HG02610 (cell line): ENCODE measurements around the gene PDE4D.

Source experiments
- ATAC-seq: cut with Tn5 transposase; IDR thresholded peaks from one replicate; pipeline ENCODE4 v1.9.1; 2021; ENCODE audit warnings: mild to moderate bottlenecking, moderate library complexity; ENCODE audit not compliant: unreplicated experiment

PDE4D gene

GRCh38 chr5:59746241-59746765 lies 147.2 kb downstream of the PDE4D start:
- no peak for ATAC-seq

- no peak for ATAC-seq
Measured at GRCh38 chr5:59745415-59745863, 148.1 kb downstream of the PDE4D start.

GRCh38 chr5:59744531-59744992 lies 149.0 kb downstream of the PDE4D start:
- no peak for ATAC-seq

DNA sequence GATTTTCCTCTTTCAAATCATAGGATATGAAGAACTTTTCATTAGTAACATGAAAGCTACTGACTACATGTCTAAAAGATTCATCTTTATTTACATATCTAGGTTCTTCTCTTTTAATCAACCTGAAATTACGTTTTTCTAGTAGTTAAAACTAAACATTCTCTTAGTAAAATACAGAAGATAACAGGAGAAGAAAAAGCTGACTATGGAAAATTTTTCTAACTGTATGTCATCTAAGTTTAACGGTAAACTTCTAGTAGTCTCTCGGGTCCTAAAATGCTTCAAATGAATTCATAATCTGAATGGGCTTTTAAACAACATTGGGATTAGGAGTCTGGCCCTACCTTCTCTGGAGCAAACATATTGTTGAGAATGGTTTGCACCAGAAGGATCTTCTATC lies 151.9 kb downstream of the PDE4D start:
- ATAC-seq = no peak

GRCh38 chr5:59738024-59738423 lies 155.5 kb downstream of the PDE4D start:
- no peak for ATAC-seq

- ATAC-seq = no peak
Measured at GRCh38 chr5:59732806-59733205, 160.7 kb downstream of the PDE4D start.

- ATAC-seq = no peak
Measured at GRCh38 chr5:59732301-59732700, 161.2 kb downstream of the PDE4D start.

DNA sequence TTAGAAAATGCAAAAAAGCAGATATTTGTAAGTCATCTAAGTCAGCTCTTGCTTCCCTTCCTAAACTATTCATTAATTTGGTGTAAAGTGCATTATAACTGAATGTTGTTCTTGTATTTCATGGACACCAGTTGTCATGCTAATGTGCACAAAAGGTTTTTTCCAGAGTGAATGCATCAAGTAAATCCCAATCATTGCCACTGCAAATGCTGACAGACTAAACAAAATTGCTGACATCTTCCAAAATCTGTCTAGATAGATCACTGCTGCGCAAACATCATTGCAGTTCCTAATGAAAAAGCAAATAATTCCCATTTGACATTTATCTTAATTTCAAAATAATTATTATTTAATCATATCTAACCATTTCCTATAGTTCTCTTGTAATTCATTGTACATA lies 161.7 kb downstream of the PDE4D start:
- ATAC-seq = no peak

DNA sequence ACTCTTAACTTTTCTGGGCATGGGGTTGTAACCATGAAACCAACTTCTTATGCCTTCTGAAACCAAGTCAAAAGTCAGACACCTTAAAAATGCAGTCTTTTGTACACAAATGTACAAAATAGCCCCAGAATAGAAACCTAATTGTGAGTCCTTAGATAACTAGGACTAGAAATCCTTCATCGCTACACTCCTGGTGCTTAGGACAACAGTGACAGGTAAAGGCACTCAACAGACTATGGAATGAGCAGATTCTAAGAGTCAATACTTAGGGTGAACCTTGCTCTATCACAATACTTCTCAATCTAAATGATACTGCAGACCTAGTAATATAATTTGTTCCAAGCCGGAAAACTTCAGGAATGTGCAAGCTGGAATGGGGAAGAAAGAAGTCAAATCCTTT lies 163.7 kb downstream of the PDE4D start:
- ATAC-seq = no peak

DNA sequence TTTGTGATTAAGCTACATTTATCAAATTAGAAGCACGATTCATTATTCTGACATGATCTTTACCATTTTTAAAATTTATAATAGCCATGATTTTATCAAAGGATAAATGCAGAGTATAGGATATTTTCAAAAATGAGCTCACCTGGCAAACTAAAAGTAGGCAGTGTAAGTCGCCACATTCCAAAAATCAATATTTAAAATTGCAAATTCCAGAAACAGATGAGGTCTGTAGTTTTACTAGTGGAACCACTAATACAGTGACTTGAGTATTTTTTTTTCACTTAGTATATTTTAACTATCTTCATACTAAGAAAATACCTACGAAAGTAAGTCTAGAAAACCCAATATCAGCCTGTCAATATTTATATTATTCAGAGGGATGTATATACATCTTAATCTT lies 164.2 kb downstream of the PDE4D start:
- no peak for ATAC-seq

DNA sequence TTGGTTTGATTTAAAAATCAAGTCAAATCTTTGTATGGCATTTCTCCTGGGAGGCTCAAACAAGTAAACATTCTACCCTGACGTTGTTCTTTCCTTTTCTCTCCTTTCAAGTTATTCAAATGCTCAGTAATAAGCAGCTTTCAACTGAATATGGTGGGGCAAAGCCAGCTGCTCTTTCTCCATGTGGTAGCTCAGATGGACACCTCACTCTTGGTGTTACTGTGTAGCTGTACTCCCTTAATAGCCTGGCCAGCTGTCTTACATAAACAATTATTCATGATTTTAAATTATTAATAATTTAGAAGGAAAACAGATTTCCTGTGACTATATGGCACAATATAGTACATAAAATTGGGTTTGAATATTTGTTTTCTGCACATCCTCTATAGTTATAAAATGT lies 165.2 kb downstream of the PDE4D start:
- ATAC-seq = no peak

DNA sequence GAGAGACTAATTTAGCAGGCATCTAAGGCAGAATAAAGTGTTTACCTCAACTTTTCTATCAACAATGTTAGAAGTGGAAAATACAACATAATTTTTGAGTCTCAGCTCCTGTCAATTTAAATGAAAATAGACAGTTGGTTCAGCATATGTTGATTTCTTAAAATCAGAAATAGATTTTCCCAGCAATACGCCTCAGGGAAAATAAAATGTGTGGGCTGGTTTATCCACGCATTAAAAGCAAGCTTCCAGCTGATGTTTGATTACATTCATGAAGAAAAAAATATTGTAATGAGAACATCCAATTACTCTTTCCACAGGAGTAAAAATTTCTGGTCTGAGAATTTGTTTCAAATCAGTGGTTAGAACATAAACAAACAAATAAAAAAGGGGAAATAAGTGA lies 166.3 kb downstream of the PDE4D start:
- no peak for ATAC-seq

DNA sequence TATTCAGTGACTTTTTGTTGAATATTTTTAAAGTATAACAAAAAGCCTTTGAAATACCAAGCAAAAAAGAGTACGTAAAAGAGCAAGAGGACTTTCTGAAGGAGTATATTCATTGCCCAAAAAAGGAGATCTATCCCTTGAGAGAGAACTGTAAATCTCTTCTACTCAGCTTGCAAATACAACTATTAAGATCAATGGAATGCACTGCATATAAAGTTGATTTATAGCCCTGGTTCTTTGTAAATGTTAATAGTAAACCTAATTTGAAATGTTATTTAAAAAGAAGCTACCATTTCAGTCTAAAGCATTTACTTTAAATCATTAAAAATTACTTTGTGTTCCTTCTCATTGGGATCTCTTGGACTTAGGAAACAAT lies 168.1 kb downstream of the PDE4D start:
- no peak for ATAC-seq

GRCh38 chr5:59724482-59725391 lies 168.8 kb downstream of the PDE4D start:
- peak; percentile 61 for ATAC-seq

- ATAC-seq = no peak
Measured at GRCh38 chr5:59722874-59723273, 170.7 kb downstream of the PDE4D start.

- ATAC-seq = no peak
Measured at GRCh38 chr5:59721741-59722140, 171.8 kb downstream of the PDE4D start.

GRCh38 chr5:59720063-59720462 lies 173.5 kb downstream of the PDE4D start:
- ATAC-seq = no peak

DNA sequence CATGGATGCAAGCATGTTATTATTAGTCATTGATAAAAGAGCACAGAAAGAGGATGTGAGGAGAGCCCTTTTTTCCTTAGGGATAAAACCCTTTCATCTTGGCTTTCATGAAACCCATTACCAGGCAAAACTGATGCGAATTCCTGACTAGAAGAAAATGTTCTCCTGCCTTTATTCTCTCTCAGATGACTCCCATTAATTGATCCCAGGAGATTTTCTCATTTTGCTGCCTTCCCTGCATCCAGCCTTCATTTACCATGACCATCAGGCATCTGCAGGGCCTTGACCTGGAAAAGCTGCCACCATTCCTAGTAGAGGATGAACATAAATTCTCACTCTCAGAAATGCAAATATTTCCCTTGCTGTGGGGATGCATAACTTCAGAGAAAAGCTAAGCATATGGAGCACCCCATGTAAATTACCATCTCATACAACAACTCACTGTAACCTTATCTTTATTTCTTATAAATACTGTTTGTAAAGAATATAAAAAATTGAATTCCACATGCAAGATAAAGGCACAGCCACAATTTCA lies 176.5 kb downstream of the PDE4D start:
- no peak for ATAC-seq

- ATAC-seq = no peak
Measured at GRCh38 chr5:59716029-59716428, 177.5 kb downstream of the PDE4D start.

DNA sequence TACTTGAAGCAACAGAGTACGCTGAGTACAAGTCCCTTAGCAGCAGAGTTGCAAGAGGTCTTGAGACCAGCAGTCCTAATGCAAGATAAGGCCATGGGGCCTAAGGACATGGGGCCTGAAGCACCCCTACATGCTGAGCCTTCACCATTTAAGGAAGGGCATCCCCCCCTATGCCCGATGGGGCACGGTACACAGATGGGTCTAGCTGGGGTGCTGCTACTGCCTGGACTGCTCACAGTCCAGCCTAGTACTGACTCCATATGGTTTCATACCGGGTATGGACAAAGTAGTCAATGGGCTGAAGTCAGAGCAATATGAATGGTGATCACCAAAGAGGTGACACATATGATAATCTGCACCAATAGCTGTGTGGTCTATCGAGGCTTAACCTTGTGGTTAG lies 178.3 kb downstream of the PDE4D start:
- no peak for ATAC-seq

DNA sequence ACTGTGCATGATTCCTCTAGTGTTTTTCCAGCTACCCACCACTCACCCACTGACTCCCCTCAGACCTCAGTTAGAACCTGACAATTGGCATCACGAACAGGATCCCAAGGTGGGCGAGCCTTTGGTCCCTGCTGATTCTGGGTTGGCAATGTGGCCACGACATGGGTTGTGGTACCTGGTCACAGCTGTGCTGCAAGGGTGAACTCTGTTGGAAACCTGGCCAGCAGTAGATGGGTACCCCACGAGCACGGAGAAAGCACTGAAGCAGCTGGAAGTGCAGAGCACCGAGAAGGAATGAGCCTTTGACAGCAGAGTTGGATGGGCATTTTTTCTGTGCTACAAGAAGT lies 180.1 kb downstream of the PDE4D start:
- ATAC-seq = no peak

DNA sequence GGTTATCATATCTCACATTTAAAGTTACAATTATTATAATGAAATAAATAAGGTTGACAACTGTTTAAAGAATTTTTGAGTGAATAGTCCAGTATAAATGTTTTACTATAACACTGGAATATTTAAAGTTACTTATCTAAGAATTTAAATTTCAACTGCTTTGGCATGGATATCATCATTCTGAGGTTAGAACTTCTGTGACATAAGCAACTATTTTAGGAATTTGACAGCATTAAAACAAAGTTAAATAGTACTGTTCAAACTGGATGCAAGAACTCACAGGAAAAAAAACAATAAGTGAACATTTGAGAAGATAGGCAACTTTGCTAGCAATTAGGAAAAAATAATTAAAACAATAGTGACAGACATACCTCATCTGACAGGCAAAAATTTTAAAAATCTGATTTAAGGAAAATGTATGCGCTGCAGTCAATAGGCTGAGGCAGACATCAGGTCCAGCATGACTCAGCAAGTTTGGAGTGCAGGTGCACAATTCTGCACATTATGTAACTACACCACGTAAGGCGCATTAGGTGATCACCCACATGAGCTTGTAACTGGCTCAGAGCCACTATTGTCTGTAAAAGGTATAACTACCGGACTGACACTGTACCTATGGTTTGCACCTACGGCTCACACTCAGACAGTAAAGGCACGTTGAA lies 180.6 kb downstream of the PDE4D start:
- no peak for ATAC-seq
